HG03558 (cell line): ENCODE results near the gene ISL2.

Experiments used
- ATAC-seq: cut with Tn5 transposase; IDR thresholded peaks from one replicate; pipeline ENCODE4 v1.9.1; 2021; ENCODE audit warnings: moderate number of reproducible peaks; ENCODE audit not compliant: unreplicated experiment; ENCODE audit errors: extremely low read depth

Gene ISL2

DNA sequence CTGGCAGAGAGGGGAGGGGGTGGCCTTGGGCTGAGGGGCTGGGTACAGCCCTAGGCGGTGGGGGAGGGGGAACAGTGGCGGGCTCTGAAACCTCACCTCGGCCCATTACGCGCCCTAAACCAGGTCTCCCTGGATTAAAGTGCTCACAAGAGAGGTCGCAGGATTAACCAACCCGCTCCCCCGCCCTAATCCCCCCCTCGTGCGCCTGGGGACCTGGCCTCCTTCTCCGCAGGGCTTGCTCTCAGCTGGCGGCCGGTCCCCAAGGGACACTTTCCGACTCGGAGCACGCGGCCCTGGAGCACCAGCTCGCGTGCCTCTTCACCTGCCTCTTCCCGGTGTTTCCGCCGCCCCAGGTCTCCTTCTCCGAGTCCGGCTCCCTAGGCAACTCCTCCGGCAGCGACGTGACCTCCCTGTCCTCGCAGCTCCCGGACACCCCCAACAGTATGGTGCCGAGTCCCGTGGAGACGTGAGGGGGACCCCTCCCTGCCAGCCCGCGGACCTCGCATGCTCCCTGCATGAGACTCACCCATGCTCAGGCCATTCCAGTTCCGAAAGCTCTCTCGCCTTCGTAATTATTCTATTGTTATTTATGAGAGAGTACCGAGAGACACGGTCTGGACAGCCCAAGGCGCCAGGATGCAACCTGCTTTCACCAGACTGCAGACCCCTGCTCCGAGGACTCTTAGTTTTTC lies 4.9 kb downstream of the ISL2 start:
- no peak for ATAC-seq

DNA sequence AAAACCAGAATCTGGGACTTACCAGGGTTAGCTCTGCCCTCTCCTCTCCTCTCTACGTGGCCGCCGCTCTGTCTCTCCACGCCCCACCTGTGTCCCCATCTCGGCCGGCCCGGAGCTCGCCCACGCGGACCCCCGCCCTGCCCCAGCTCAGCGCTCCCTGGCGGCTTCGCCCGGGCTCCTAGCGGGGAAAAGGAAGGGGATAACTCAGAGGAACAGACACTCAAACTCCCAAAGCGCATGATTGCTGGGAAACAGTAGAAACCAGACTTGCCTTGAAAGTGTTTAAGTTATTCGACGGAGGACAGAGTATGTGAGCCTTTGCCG lies 5.4 kb downstream of the ISL2 start:
- no peak for ATAC-seq

DNA sequence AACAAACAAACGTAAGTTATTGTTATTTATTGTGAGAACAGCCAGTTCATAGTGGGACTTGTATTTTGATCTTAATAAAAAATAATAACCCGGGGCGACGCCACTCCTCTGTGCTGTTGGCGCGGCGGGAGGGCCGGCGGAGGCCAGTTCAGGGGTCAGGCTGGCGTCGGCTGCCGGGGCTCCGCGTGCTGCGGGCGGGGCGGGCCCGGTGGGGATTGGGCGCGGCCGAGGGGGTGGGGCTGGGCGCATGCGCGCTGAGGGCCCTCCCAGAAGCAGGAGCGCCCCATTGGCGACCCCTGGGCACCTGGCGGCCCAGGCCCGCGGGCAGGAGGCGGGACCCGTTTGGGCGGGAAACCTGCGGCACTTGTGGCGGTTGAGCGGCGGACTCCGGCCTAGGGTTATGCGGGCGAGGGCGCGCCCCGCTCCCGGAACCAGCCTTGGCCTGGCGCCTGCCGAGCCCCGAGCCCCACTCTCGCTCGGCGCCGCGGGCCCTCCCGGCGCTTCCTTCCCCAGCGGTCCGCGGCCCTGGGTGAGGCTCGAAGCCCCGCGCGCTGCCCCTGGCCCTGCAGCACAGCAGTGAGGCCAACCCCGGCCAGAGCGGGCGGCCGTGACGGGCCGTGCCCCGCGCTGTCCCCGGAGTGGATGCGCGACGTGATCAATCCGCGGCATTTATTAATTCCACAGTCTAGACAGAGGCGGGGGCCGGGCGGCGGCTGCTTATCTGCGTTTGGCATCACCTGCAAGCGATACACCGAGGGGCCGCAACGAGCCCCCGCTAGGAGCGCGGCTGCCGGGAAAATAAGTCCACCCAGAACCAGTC lies 6.0 kb downstream of the ISL2 start:
- ATAC-seq = no peak

- no peak for ATAC-seq
Measured at GRCh38 chr15:76343313-76343996, 6.9 kb downstream of the ISL2 start.

- no peak for ATAC-seq
Measured at GRCh38 chr15:76344893-76345582, 8.5 kb downstream of the ISL2 start.

DNA sequence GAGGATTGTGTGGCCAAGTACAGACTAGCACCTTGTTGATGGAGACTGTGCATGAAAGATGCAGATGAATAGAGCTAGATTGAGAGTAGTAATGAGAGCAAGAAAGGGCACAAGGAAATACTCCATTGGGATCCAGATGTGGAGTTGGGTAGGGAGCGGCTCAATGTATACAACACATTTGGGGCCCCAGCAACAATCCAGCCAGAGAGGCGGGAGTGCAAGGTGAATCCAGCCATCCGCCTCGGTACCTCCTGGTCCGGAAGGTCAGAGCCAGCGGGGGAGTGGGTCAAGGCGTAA lies 9.0 kb downstream of the ISL2 start:
- no peak for ATAC-seq

GRCh38 chr15:76345880-76346668 lies 9.5 kb downstream of the ISL2 start:
- no peak for ATAC-seq

- ATAC-seq = no peak
Measured at GRCh38 chr15:76346669-76347481, 10.3 kb downstream of the ISL2 start.

DNA sequence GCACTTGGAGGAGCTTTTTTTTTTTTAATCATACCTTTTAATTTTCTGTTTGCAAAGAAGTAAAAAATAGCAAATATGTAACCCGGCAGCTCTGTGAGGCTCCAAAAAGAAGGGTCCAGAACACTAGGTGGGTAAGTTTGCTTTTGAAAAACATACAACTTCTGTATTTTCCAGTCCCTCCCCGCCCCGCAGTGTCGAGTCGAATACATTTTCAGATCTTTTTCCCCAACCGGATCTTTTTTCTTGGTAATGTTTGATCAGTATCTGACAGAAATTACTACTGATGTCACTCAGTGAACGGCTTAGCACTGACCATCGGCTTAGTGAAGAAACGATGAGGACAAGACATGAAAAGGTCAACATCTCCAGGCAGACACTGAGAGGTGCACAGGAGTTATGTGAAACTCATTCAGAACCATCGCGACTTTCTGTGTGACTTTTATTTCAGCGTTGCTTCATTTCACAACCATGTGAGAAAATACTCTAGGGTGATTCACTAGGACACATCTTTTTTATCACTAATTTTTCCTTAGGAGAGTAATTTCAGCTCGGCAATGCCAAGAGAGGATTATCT lies 11.0 kb downstream of the ISL2 start:
- ATAC-seq = no peak

DNA sequence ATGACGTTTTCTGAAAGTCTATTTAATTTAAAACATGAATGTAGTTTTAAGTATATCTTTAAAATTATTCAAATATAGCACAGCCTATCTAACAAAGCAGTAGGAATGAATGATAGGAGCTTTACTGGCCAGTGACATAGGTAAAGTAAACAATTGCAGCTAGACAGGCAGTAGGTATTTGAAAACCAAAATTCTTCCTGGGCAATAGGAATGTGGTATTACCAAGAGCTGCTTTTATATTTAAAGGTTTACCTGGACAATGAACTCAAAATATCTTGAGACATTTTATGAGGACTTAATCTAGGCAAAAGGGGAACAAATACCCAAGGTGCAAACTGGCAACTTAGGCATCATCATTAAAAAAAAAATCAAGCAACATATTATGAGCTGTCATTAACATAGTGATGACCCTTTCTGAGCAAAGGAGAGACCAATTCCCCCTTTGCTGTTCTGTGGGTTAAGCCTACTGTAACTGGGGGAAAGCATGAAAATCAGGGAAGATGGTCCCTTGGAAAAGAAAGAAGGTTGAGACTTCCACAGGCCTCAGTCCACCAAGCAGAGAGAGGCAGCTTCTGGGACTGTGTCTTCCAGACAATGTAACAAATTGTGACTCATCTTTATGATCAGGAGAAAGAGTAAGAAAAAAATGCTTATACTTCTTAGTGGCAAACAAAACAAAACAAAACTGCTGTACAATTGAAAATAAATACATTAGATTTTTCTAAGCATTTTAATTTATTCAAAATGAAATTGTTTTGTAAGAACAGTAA lies 12.9 kb downstream of the ISL2 start:
- ATAC-seq = no peak

DNA sequence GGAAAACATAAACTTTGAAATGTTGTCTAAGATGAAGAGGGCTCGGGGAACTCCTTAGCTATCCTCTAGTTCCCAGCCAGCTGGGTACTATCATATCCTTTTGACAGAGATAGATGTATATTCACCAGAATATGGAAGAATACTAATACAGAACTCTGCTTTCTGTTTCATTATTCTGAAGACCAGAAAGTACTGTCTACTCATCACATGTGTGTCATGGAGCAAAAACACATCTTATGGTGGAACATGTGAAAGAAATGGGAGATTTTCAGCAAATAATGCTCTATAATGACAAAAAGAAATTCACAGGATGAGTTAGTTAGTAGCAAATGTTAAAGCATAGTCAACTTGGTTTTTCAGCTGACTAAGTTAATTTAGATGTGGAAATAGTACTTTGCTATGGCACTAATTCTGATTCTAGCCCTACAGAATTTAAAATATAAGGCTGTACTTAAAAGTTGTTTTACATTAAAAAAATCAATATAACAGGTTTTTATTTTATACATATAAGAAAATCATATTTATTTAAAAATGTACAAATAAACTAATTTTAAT lies 16.5 kb downstream of the ISL2 start:
- ATAC-seq = no peak

GRCh38 chr15:76353903-76354302 lies 17.3 kb downstream of the ISL2 start:
- ATAC-seq = no peak

DNA sequence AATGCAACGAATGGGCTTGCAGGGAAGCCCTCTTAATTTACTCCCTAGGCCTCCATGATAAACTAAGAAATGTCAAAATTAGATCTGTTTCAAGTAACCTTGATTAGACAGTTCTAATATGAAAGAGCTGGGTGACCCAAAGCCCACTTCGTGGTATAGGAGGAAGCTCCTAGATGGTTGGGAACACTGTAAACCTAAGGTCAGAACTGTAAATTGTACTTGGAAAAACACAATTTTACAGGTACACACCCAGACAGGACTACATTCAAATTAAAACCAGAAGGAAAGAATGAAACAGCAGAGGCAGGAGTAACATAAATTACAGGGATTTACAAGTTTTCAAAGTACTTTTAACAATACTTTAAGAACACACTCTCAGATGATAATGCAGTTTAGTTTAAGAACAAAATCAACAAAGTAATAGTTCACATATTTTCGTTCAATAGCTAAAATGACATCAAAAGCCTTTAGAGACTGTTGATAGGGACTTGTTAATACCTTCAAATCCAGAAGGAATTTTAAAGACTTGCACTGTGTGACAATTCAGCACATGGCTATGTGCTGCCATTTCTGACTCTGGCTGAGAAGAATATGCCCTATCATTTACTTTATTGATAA lies 18.4 kb downstream of the ISL2 start:
- no peak for ATAC-seq

- ATAC-seq = no peak
Measured at GRCh38 chr15:76358453-76358852, 21.9 kb downstream of the ISL2 start.

DNA sequence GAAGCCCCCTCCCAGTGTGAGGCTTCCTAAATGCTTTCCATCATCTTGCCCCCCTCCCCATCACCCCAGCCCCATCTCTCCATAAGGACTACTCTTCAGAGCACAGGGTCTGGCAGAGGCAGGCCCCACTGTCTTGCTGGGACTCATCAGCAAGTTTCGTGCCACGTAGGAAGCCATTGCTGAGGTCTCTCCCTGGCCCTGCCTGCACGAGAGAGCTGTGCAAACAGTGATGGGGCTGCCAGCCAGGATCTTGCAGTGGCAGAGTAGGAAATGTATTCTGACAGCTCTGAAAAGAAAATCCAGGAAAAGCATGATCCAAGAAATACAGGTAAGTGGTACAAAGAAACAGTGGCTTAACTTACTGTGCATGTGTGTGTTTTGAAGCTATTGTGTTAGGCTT lies 22.6 kb downstream of the ISL2 start:
- no peak for ATAC-seq

- ATAC-seq = no peak
Measured at GRCh38 chr15:76360416-76360815, 23.8 kb downstream of the ISL2 start.

GRCh38 chr15:76363251-76363650 lies 26.7 kb downstream of the ISL2 start:
- no peak for ATAC-seq

GRCh38 chr15:76366714-76367113 lies 30.1 kb downstream of the ISL2 start:
- no peak for ATAC-seq
